ENCODE measurements around the gene CCDC171.
"Not testable (repeated sequence)": the region's sequence is repeated elsewhere in the genome, so short reads cannot be mapped to it uniquely, and the experiment has no call there.

CCDC171 gene

GRCh38 chr9:15769547-15769946 lies 216.7 kb downstream of the CCDC171 start:
- DNase-seq = no peak

GRCh38 chr9:15778861-15779260 lies 226.0 kb downstream of the CCDC171 start:
- DNase-seq = no peak

- DNase-seq = no peak
Observed at GRCh38 chr9:15782106-15782505, 229.3 kb downstream of the CCDC171 start.

- no peak for DNase-seq
Observed at GRCh38 chr9:15785584-15785983, 232.7 kb downstream of the CCDC171 start.

- DNase-seq = no peak
Observed at GRCh38 chr9:15786616-15787015, 233.8 kb downstream of the CCDC171 start.

- not testable (repeated sequence) for DNase-seq
Observed at GRCh38 chr9:15810219-15810899, 257.5 kb downstream of the CCDC171 start.

GRCh38 chr9:15813076-15813475 lies 260.2 kb downstream of the CCDC171 start:
- no peak for DNase-seq

GRCh38 chr9:15824310-15824709 lies 271.5 kb downstream of the CCDC171 start:
- no peak for DNase-seq

- no peak for DNase-seq
Observed at GRCh38 chr9:15831384-15831783, 278.5 kb downstream of the CCDC171 start.

- DNase-seq = no peak
Observed at GRCh38 chr9:15834541-15834940, 281.7 kb downstream of the CCDC171 start.

- peak; percentile 7 for DNase-seq
Observed at GRCh38 chr9:15837079-15837679, 284.3 kb downstream of the CCDC171 start.

- no peak for DNase-seq
Observed at GRCh38 chr9:15842051-15842450, 289.2 kb downstream of the CCDC171 start.

GRCh38 chr9:15843316-15843715 lies 290.5 kb downstream of the CCDC171 start:
- DNase-seq = no peak

GRCh38 chr9:15843931-15844330 lies 291.1 kb downstream of the CCDC171 start:
- no peak for DNase-seq

- no peak for DNase-seq
Observed at GRCh38 chr9:15846611-15847010, 293.8 kb downstream of the CCDC171 start.

- no peak for DNase-seq
Observed at GRCh38 chr9:15849871-15850270, 297.0 kb downstream of the CCDC171 start.

- no peak for DNase-seq
Observed at GRCh38 chr9:15851766-15852165, 298.9 kb downstream of the CCDC171 start.

- DNase-seq = no peak
Observed at GRCh38 chr9:15856591-15856990, 303.7 kb downstream of the CCDC171 start.

GRCh38 chr9:15867334-15867733 lies 314.5 kb downstream of the CCDC171 start:
- DNase-seq = no peak

- no peak for DNase-seq
Observed at GRCh38 chr9:15867988-15868387, 315.1 kb downstream of the CCDC171 start.

GRCh38 chr9:15873573-15874177 lies 320.8 kb downstream of the CCDC171 start:
- DNase-seq = no peak

GRCh38 chr9:15882328-15882727 lies 329.5 kb downstream of the CCDC171 start:
- DNase-seq = no peak

- no peak for DNase-seq
Observed at GRCh38 chr9:15882883-15883282, 330.0 kb downstream of the CCDC171 start.

GRCh38 chr9:15885464-15885863 lies 332.6 kb downstream of the CCDC171 start:
- no peak for DNase-seq
